A673 (cell line): ENCODE data around the gene SEC22A. TPM values are rescaled to one million over a fixed set of nuclear protein-coding genes. Genes with fewer than 3 reads are reported as not detected.

Source experiments
- BruUV-seq: library from RNA; stranded (reverse); fragments of 400-500 nt; replicated peaks from 2 replicates; lab custom pipeline; 2021; lab: Mats Ljungman, UMichigan
- CTCF ChIA-PET: fragments of 300-600 bp; sonication (Branson Sonifier 250); formaldehyde crosslinking; loops from one replicate; lab custom pipeline; 2022; ENCODE audit warnings: antibody characterized with exemption; lab: Charles Lee
- POLR2A ChIA-PET: fragments of 300-600 bp; sonication (Branson Sonifier 250); formaldehyde crosslinking; loops from one replicate; lab custom pipeline; 2022; ENCODE audit warnings: antibody characterized with exemption; ENCODE audit not compliant: low non-redundant PET; lab: Charles Lee
- DNase-seq: peaks from one replicate; pipeline ENCODE4 v3.0.0-alpha.2; 2015; ENCODE audit warnings: low spot score
- H3K27ac ChIP-seq: fragments of 200-600 bp; sonication (generic); 2 replicates; pipeline ENCODE4 v1.5.1; 2016; ENCODE audit warnings: mixed run types, low read depth, mild to moderate bottlenecking, mixed read lengths, antibody characterized with exemption, low read length; ENCODE audit not compliant: poor library complexity, severe bottlenecking
- H3K27me3 ChIP-seq: fragments of 200-600 bp; sonication (generic); replicated peaks from 2 replicates; pipeline ENCODE4 v1.6.1; 2017; ENCODE audit warnings: mixed run types, low read depth, mild to moderate bottlenecking, mixed read lengths, antibody characterized with exemption, low read length; ENCODE audit not compliant: insufficient read depth, poor library complexity
- H3K36me3 ChIP-seq: fragments of 200-600 bp; sonication (generic); 2 replicates; pipeline ENCODE4 v1.6.1; 2016; ENCODE audit warnings: mixed run types, mild to moderate bottlenecking, mixed read lengths, antibody characterized with exemption, low read length; ENCODE audit not compliant: insufficient read depth, poor library complexity, severe bottlenecking
- H3K4me1 ChIP-seq: fragments of 200-600 bp; sonication (generic); 2 replicates; pipeline ENCODE4 v1.6.1; 2017; ENCODE audit warnings: mixed run types, mild to moderate bottlenecking, mixed read lengths, antibody characterized with exemption, low read length; ENCODE audit not compliant: insufficient read depth, poor library complexity, severe bottlenecking
- H3K4me3 ChIP-seq: fragments of 200-600 bp; sonication (generic); 2 replicates; pipeline ENCODE4 v1.5.1; 2016; ENCODE audit warnings: low read depth, mixed run types, mild to moderate bottlenecking, mixed read lengths, low read length; ENCODE audit not compliant: poor library complexity, severe bottlenecking
- H3K9me3 ChIP-seq: fragments of 200-600 bp; sonication (generic); 2 replicates; pipeline ENCODE4 v1.6.1; 2016; ENCODE audit warnings: mixed run types, low read depth, mild to moderate bottlenecking, mixed read lengths, antibody characterized with exemption, low read length; ENCODE audit not compliant: poor library complexity, severe bottlenecking
- CTCF ChIP-seq: fragments of 300-800, 200-600 bp; sonication (generic); conservative IDR thresholded peaks from 2 replicates; pipeline ENCODE4 v1.5.1; 2017; ENCODE audit warnings: low read depth, mild to moderate bottlenecking, antibody characterized with exemption, low read length, moderate library complexity, mixed read lengths
- EZH2 ChIP-seq: fragments of 200-600 bp; sonication (generic); IDR thresholded peaks from 2 replicates; pipeline ENCODE4 v1.6.1; 2017; ENCODE audit warnings: borderline replicate concordance, low read depth, mild to moderate bottlenecking, mixed read lengths, antibody characterized with exemption, low read length; ENCODE audit not compliant: poor library complexity, severe bottlenecking
- intact Hi-C: fragments of 100-400 bp; cut with micrococcal nuclease; formaldehyde crosslinking; loops from one replicate; pipeline ENCODE4 v1.10.0; 2022; ENCODE audit not compliant: unreplicated experiment
- total RNA-seq: library from RNA; stranded (reverse); gene quantifications from 2 replicates; pipeline ENCODE4 v1.2.3, GENCODE V29; 2021

The SEC22A gene
- total RNA-seq, 1 experiment from 2014 or later = 21.6 TPM

- CTCF ChIA-PET = no interaction called here
- no peak overlapping the region for H3K4me3 ChIP-seq
- no peak for DNase-seq
- H3K9me3 ChIP-seq = no peaks in the 10 kb centered on the region
- H3K27ac ChIP-seq = no peak overlapping the region
- no peaks in the 10 kb centered on the region for H3K36me3 ChIP-seq
- POLR2A ChIA-PET = no interaction called here
- H3K27me3 ChIP-seq = no peaks in the 10 kb centered on the region
- no peaks in the 10 kb centered on the region for H3K4me1 ChIP-seq
- no TSS peak for BruUV-seq
- intact Hi-C loops = no loop called here
- TF ChIP-seq CTCF (no peak), EZH2 (no peak)
Observed at GRCh38 chr3:123282461-123282860, 80.7 kb downstream of the SEC22A start.

- Histone ChIP-seq H3K27ac (no peak overlapping the region), H3K4me1 (no peaks in the 10 kb centered on the region), H3K36me3 (no peaks in the 10 kb centered on the region), H3K4me3 (no peak overlapping the region), H3K27me3 (no peaks in the 10 kb centered on the region), H3K9me3 (no peaks in the 10 kb centered on the region)
- ChIA-PET POLR2A (no interaction called here), CTCF (no interaction called here)
- BruUV-seq = no TSS peak
- intact Hi-C loops = no loop called here
- TF ChIP-seq CTCF (no peak), EZH2 (no peak)
- DNase-seq = no peak
Observed at GRCh38 chr3:123283074-123283473, 81.3 kb downstream of the SEC22A start.

- H3K27ac ChIP-seq = no peak overlapping the region
- H3K9me3 ChIP-seq = no peaks in the 10 kb centered on the region
- no TSS peak for BruUV-seq
- no peaks in the 10 kb centered on the region for H3K4me1 ChIP-seq
- CTCF ChIA-PET = no interaction called here
- TF ChIP-seq CTCF (no peak), EZH2 (no peak)
- no peak for DNase-seq
- intact Hi-C loops = no loop called here
- H3K36me3 ChIP-seq = no peaks in the 10 kb centered on the region
- H3K4me3 ChIP-seq = no peak overlapping the region
- POLR2A ChIA-PET = no interaction called here
- no peaks in the 10 kb centered on the region for H3K27me3 ChIP-seq
Observed at GRCh38 chr3:123283657-123284398, 82.1 kb downstream of the SEC22A start.
